SH-SY5Y (cell line): ENCODE data around the gene SMIM13.

Source experiments
- GATA2 ChIP-seq: IDR thresholded peaks from 2 replicates; pipeline ENCODE4 v1.6.1; 2011; ENCODE audit warnings: mild to moderate bottlenecking, low read depth, low read length
- GATA3 ChIP-seq: IDR thresholded peaks from 2 replicates; pipeline ENCODE4 v1.6.1; 2011; ENCODE audit warnings: low read depth, mild to moderate bottlenecking, low read length, moderate library complexity

The SMIM13 gene

GRCh38 chr6:11093626-11094410 lies at the start of gene SMIM13:
Gene SMIM13, plus strand, starts transcription at chr6:11093834. Its CDS starts 480 bp downstream, at chr6:11094314.
- no peak for TF ChIP-seq GATA3
- TF ChIP-seq GATA2: no peak

- TF ChIP-seq GATA2: no peak
- TF ChIP-seq GATA3: no peak
These were observed 49.5 kb upstream of the SMIM13 start, which contains the start of gene ELOVL2 for GRCh38 chr6:11043961-11044711. Gene ELOVL2, minus strand, starts transcription at chr6:11044305. Its CDS starts 75 bp downstream, at chr6:11044230.

DNA sequence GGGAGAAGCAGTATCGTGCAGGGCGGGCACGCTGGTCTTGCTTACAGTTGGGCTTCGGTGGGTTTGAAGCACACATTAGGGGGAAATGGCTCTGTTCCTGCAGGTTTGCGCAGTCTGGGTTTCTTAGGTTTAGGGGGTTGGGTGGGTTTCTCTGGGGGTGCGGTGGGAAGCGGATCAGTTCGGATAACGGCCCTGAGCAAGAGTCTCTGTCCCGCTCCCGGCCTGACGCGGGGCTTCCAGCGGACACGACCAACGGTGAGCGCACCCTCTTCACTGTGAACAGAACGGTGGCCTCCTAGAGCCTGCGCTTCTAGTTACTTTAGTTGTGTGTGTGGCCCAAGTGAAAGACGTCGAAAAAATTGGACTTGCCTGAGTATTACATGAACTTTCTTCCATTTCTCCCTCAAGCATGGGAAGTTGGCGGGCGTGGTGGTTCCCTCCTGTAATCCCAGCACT lies 48.9 kb upstream of the SMIM13 start:
- no peak for TF ChIP-seq GATA3
- TF ChIP-seq GATA2: no peak

- TF ChIP-seq GATA3 (no peak), GATA2 (no peak)
These were observed 42.9 kb upstream of the SMIM13 start for GRCh38 chr6:11050731-11051130.

GRCh38 chr6:11053307-11053706 lies 40.3 kb upstream of the SMIM13 start:
- TF ChIP-seq GATA2: no peak
- no peak for TF ChIP-seq GATA3

- TF ChIP-seq GATA2 (no peak), GATA3 (no peak)
These were observed 38.9 kb upstream of the SMIM13 start for GRCh38 chr6:11054722-11055121.

DNA sequence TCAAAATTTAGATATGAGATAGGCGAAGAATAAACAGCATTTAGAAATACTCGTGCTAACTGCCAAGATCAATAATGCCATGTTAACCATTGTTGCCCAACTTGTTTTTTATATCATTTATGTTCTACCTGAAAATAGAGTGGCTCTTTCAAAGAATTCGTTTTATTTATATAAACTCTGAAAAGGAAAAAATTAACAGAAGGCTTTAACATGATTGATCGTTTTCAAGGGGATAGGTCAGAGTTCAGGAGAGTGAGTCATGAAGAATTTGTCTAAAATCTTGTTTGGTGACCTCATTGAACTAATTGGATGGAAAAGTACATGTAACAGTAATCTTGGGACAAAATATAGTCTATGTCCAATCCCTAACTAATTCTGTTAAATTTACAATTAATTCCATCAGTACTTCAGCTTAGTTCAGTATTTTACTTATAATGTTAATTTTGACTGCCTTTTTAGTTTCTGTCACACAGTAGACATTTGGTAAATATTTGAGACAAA lies 38.5 kb upstream of the SMIM13 start:
- TF ChIP-seq GATA3 (no peak), GATA2 (no peak)

DNA sequence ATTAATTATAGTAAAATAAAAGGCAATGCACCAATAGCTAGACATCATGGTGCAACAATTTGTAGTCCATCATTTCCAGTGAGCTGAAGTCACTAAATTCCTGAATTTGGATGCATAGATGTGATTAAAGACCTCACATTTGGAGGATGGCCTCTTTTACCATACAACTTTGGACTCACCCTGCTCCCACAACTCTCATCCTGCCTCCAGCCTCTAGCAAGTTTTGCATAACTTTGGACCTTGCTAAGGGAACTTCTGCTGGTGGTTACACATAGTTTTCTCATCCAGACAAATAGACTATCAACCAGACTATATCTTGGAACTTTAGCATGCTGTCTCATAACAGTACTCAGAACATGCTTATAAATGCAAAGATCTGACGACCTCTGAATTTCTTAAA lies 36.8 kb upstream of the SMIM13 start:
- no peak for TF ChIP-seq GATA3
- no peak for TF ChIP-seq GATA2

GRCh38 chr6:11058406-11058805 lies 35.2 kb upstream of the SMIM13 start:
- TF ChIP-seq GATA3: no peak
- TF ChIP-seq GATA2: no peak

- TF ChIP-seq GATA3 (no peak), GATA2 (no peak)
These were observed 31.6 kb upstream of the SMIM13 start for GRCh38 chr6:11062083-11062482.

GRCh38 chr6:11062715-11063114 lies 30.9 kb upstream of the SMIM13 start:
- TF ChIP-seq GATA3 (no peak), GATA2 (no peak)

DNA sequence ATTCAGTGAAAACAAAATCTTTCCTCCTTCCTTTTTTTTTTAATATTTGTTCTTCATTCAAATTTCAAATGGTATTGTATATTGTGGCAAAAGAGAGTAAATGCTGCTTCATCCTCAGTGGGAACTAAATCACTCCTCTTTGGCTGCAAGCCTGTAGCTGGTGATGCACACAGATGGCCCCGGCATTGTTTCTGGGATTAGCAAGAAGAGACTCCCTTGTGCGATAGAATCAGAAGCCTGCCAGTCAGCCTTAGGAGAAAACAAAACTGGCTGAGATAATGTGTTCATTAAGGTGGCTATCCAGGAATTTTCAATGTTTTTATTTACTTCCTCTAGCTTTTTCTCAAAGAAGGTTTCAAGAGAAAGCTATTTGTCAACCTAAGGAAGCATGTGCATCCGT lies 28.8 kb upstream of the SMIM13 start:
- no peak for TF ChIP-seq GATA3
- TF ChIP-seq GATA2: no peak

DNA sequence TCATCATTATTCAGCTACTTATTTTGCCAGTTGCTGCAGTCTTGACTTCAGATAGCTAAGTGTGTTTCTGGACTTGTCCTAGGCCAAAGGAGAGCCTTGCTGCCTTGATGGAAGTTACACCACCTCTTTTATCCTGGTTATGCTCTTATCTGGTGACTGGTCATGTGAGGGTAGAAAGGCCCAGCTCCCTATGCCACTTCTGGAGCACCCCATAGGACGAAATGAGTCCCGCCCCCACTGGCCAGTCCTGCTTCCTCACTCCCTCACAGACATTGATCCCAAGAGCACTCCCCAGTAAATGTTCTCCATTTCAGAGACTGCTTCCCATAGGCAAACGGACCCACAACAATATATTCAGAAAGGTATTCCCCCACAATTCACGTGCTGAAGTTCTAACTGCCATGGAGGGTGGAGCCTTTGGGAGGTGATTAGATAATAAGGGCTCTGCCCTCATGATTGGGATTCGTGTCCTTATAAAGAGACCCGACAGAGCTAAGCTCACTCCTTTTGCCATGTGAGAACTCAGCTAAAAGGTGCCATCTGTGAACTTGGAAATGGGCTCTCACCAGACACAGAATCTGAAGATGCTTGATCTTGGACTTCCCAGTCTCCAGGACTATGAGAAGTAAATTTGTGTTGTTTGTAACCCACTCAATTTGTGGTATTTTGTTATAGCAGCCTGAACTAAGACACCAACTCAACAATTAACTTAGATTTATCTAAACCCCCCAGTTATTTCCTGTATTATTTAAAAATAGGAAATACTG lies 28.0 kb upstream of the SMIM13 start:
- TF ChIP-seq GATA2 (no peak), GATA3 (no peak)
